H1 (cell line): Measurements from ENCODE around the gene KCND3. TPM values are rescaled to one million over a fixed set of nuclear protein-coding genes. Genes with fewer than 3 reads are reported as not detected.

ENCODE experiments used
- CTCF ChIA-PET: fragments of 300-600 bp; sonication (Branson Sonifier 250); formaldehyde crosslinking; loops from one replicate; lab custom pipeline; 2021; ENCODE audit not compliant: partially characterized antibody; lab: Charles Lee
- POLR2A ChIA-PET: fragments of 300-600 bp; sonication (Branson Sonifier 250); formaldehyde crosslinking; loops from one replicate; lab custom pipeline; 2021; ENCODE audit warnings: inconsistent platforms; ENCODE audit not compliant: partially characterized antibody; lab: Charles Lee
- DNase-seq, 2 experiments: peaks; one replicate each; pipeline versions ENCODE4 v3.0.0 to v3.0.0-alpha.2; 2010 to 2022; ENCODE audit warnings: low spot score in 2 of 2, low read depth in 1 of 2, mixed read lengths in 1 of 2
- FAIRE-seq: peaks from 2 replicates; lab custom pipeline; 2011; peaks lifted over from hg19 to GRCh38; lab: Jason Lieb, UNC
- H2AFZ ChIP-seq: 2 replicates; pipeline ENCODE4 v1.8.1; 2012; ENCODE audit warnings: low read length, inconsistent platforms
- H2AK5ac ChIP-seq: 2 replicates; pipeline ENCODE4 v1.6.1; 2013; ENCODE audit warnings: low read depth, low read length
- H2BK120ac ChIP-seq: replicated peaks from 2 replicates; pipeline ENCODE3; 2013; ENCODE audit warnings: low read depth, low read length, inconsistent platforms
- H2BK12ac ChIP-seq: 2 replicates; pipeline ENCODE4 v1.6.1; 2013; ENCODE audit warnings: low read depth, low read length
- H2BK15ac ChIP-seq: 2 replicates; pipeline ENCODE4 v1.6.1; 2013; ENCODE audit warnings: low read length
- H2BK20ac ChIP-seq: 2 replicates; pipeline ENCODE4 v1.6.1; 2013; ENCODE audit warnings: low read length
- H2BK5ac ChIP-seq: 2 replicates; pipeline ENCODE4 v1.6.1; 2013; ENCODE audit warnings: low read depth, low read length
- H3K14ac ChIP-seq: 2 replicates; pipeline ENCODE4 v1.6.1; 2013; ENCODE audit warnings: inconsistent platforms; ENCODE audit not compliant: insufficient read length
- H3K18ac ChIP-seq: 2 replicates; pipeline ENCODE4 v1.6.1; 2013; ENCODE audit warnings: low read length; ENCODE audit errors: extremely low read depth
- H3K23ac ChIP-seq: 2 replicates; pipeline ENCODE4 v1.6.1; 2013; ENCODE audit warnings: inconsistent platforms; ENCODE audit not compliant: insufficient read length
- H3K23me2 ChIP-seq: 2 replicates; pipeline ENCODE4 v1.6.1; 2013; ENCODE audit warnings: low read depth, low read length
- H3K27ac ChIP-seq: 2 replicates; pipeline ENCODE4 v1.6.1; 2011; ENCODE audit warnings: low read depth, low read length, inconsistent platforms
- H3K27me3 ChIP-seq, 4 experiments: replicated peaks in 1 of 4; 1 replicate in 1 of 4; 2 replicates in 3 of 4; pipeline versions ENCODE4 v1.6.1 to v1.8.1; 2011 to 2013; ENCODE audit warnings: low read length in 3 of 4, mild to moderate bottlenecking in 3 of 4, inconsistent platforms in 2 of 4, mixed read lengths in 2 of 4, moderate library complexity in 1 of 4; ENCODE audit not compliant: control insufficient read depth in 3 of 4, insufficient read depth in 3 of 4; ENCODE audit errors: extremely low read depth in 1 of 4
- H3K36me3 ChIP-seq, 4 experiments: 2 replicates each; pipeline versions ENCODE4 v1.6.1 to v1.8.1; 2011 to 2013; ENCODE audit warnings: mild to moderate bottlenecking in 4 of 4, low read length in 3 of 4, moderate library complexity in 2 of 4, control low read depth in 1 of 4, inconsistent platforms in 1 of 4; ENCODE audit not compliant: insufficient read depth in 4 of 4, control insufficient read depth in 2 of 4
- H3K4ac ChIP-seq: replicated peaks from 2 replicates; pipeline ENCODE3; 2013; ENCODE audit warnings: low read length, low read depth, mixed read lengths, inconsistent platforms; ENCODE audit not compliant: insufficient read length
- H3K4me1 ChIP-seq, 4 experiments: replicated peaks in 1 of 4; 1 replicate in 1 of 4; 2 replicates in 3 of 4; pipeline versions ENCODE4 v1.6.1 to v1.8.1; 2011 to 2013; ENCODE audit warnings: low read length in 3 of 4, inconsistent platforms in 2 of 4, mixed read lengths in 1 of 4; ENCODE audit not compliant: insufficient read depth in 4 of 4, control insufficient read depth in 3 of 4
- H3K4me2 ChIP-seq, 2 experiments: 2 replicates each; pipeline versions ENCODE4 v1.6.1 to v1.8.1; 2011 to 2013; ENCODE audit warnings: low read depth in 2 of 2, low read length in 2 of 2, control low read depth in 1 of 2, inconsistent platforms in 1 of 2, mild to moderate bottlenecking in 1 of 2; ENCODE audit not compliant: insufficient read depth in 1 of 2
- H3K4me3 ChIP-seq, 4 experiments: fragments of 200-600, 300-600 bp in 1 of 4; sonication (generic), shearing (Covaris generic), sonication (Bioruptor Twin) in 1 of 4; 2 replicates each; pipeline versions ENCODE4 v1.5.1 to v1.8.1; 2011 to 2016; ENCODE audit warnings: low read length in 4 of 4, low read depth in 3 of 4, control low read depth in 2 of 4, inconsistent platforms in 2 of 4, mild to moderate bottlenecking in 2 of 4, mixed read lengths in 1 of 4, moderate library complexity in 1 of 4; ENCODE audit not compliant: insufficient read depth in 2 of 4; ENCODE audit errors: extremely low read depth in 1 of 4
- H3K56ac ChIP-seq: replicated peaks from 2 replicates; pipeline ENCODE3; 2013; ENCODE audit warnings: low read depth, mild to moderate bottlenecking, mixed read lengths, low read length, inconsistent platforms; ENCODE audit not compliant: insufficient read length
- H3K79me1 ChIP-seq: 2 replicates; pipeline ENCODE4 v1.6.1; 2013; ENCODE audit warnings: low read depth, low read length, control low read depth
- H3K79me2 ChIP-seq, 2 experiments: 2 replicates each; pipeline versions ENCODE4 v1.6.1 to v1.8.1; 2012 to 2013; ENCODE audit warnings: low read length in 2 of 2, mild to moderate bottlenecking in 2 of 2, inconsistent platforms in 1 of 2; ENCODE audit not compliant: insufficient read depth in 2 of 2, control insufficient read depth in 1 of 2
- H3K9ac ChIP-seq, 4 experiments: replicated peaks in 1 of 4; 1 replicate in 1 of 4; 2 replicates in 3 of 4; pipeline versions ENCODE4 v1.6.1 to v1.8.1; 2011 to 2013; ENCODE audit warnings: low read depth in 3 of 4, low read length in 3 of 4, control low read depth in 2 of 4, mild to moderate bottlenecking in 2 of 4, moderate library complexity in 2 of 4, inconsistent platforms in 1 of 4; ENCODE audit errors: extremely low read depth in 1 of 4
- H3K9me3 ChIP-seq, 2 experiments: 2 replicates each; pipeline versions ENCODE4 v1.6.1 to v1.8.1; 2012 to 2013; ENCODE audit warnings: mild to moderate bottlenecking in 2 of 2, moderate library complexity in 2 of 2, control low read depth in 1 of 2, inconsistent platforms in 1 of 2, low read depth in 1 of 2, low read length in 1 of 2, mixed read lengths in 1 of 2; ENCODE audit not compliant: insufficient read depth in 2 of 2
- H4K20me1 ChIP-seq, 2 experiments: replicated peaks in 1 of 2; 2 replicates each; pipeline versions ENCODE3 to v1.8.1; 2011 to 2013; ENCODE audit warnings: inconsistent platforms in 2 of 2, low read length in 2 of 2, mild to moderate bottlenecking in 1 of 2; ENCODE audit not compliant: insufficient read depth in 2 of 2, control insufficient read depth in 1 of 2
- H4K5ac ChIP-seq: 2 replicates; pipeline ENCODE4 v1.6.1; 2013; ENCODE audit warnings: low read length, low read depth, mixed read lengths, inconsistent platforms; ENCODE audit not compliant: insufficient read length
- H4K8ac ChIP-seq: 2 replicates; pipeline ENCODE4 v1.8.0; 2013; ENCODE audit warnings: mild to moderate bottlenecking, moderate library complexity, low read length, inconsistent platforms; ENCODE audit not compliant: insufficient read depth; ENCODE audit errors: extremely low read depth
- H4K91ac ChIP-seq: replicated peaks from 2 replicates; pipeline ENCODE3; 2013; ENCODE audit warnings: low read length, mixed read lengths, inconsistent platforms; ENCODE audit not compliant: insufficient read length
- BCL11A ChIP-seq, 2 experiments: IDR thresholded peaks; one replicate each; pipeline ENCODE4 v1.6.1; 2011; ENCODE audit warnings: low read depth in 2 of 2, low read length in 2 of 2, mild to moderate bottlenecking in 2 of 2
- HDAC6 ChIP-seq: IDR thresholded peaks from one replicate; pipeline ENCODE4 v1.7.1; 2012; ENCODE audit warnings: low read depth, mild to moderate bottlenecking, inconsistent platforms, low read length, moderate library complexity
- WGBS, 2 experiments: shearing (Covaris generic) in 1 of 2; methylation state at CpG; one replicate each; pipeline versions ENCODE4 v1.1.6 to v1.1.7; 2013 to 2015; ENCODE audit warnings: low lambda C conversion rate in 2 of 2, mixed read lengths in 2 of 2, inconsistent platforms in 1 of 2, low coverage in 1 of 2, missing lambda C conversion rate in 1 of 2; ENCODE audit not compliant: insufficient replicate concordance in 2 of 2, insufficient coverage in 1 of 2, insufficient read length in 1 of 2; ENCODE audit errors: extremely low coverage in 1 of 2, missing lambda C conversion rate in 1 of 2; 5-methylcytosine and 5-hydroxymethylcytosine counted together
- polyA plus RNA-seq, 7 experiments: library from polyadenylated mRNA; depleted of rRNA in 3 of 7; stranded (reverse) in 5 of 7; unstranded in 2 of 7; fragments of >200 nt in 5 of 7; fragments of 200-250 nt in 2 of 7; gene quantifications; 1 replicate in 5 of 7; 2 replicates in 1 of 7; 4 replicates in 1 of 7; pipeline versions ENCODE4 v1.2.1 to v1.2.3, GENCODE V29; 2011 to 2013; ENCODE audit warnings: missing spikeins in 2 of 7, mixed read lengths in 2 of 7
- total RNA-seq: library from RNA; stranded (reverse); fragmentation: NEBNext Ultra II Directional; extraction: Animal tissue kit (Norgen Biotek cat#: 25700); gene quantifications from 2 replicates; pipeline ENCODE4 v1.2.1, GENCODE V29; 2021

The KCND3 gene
- total and polyA plus RNA-seq, 2 of the 8 experiments (the other 6 are each of a cell fraction or from before 2014, with no cell fraction given), result 0.14 to 0.48 TPM

GRCh38 chr1:111982428-111982827, 7.0 kb downstream of the KCND3 start:
- H4K5ac ChIP-seq, result no peak overlapping the region
- peaks cover 5 to 7% of the 10 kb centered on the region in 2 experiments; a peak in 1 of 4 replicates for H3K9me3 ChIP-seq
- no peak overlapping the region for H2BK12ac ChIP-seq
- H3K27ac ChIP-seq, result no peak overlapping the region
- POLR2A ChIA-PET, result no interaction called here
- no peak overlapping the region for H2BK20ac ChIP-seq
- WGBS, 2 experiments, result 97% methylated on average over 28 of the region's 28 CpGs; no CpG with 5 or more reads in 1 of the 2 experiments
- TF ChIP-seq BCL11A (IDR thresholded peaks at IDR 0.05; ENCODE audit: low read depth in 2 of 2, low read length in 2 of 2) (no peak), HDAC6 (no peak)
- H4K91ac ChIP-seq, result no peak overlapping the region
- no peak overlapping the region for H4K8ac ChIP-seq
- no peak overlapping the region for H3K4me3 ChIP-seq
- no peaks in the 10 kb centered on the region for H3K79me1 ChIP-seq
- no peaks in the 10 kb centered on the region for H4K20me1 ChIP-seq
- H2BK5ac ChIP-seq, result no peak overlapping the region
- H3K4ac ChIP-seq, result no peak overlapping the region
- no peak overlapping the region for H2BK15ac ChIP-seq
- H3K9ac ChIP-seq, result no peak overlapping the region
- no peak overlapping the region for H3K14ac ChIP-seq
- H3K23ac ChIP-seq, result no peak overlapping the region
- peaks cover under 1 to 12% (median 6%) of the 10 kb centered on the region in 4 experiments; a peak in 5 of 7 replicates for H3K27me3 ChIP-seq
- H3K18ac ChIP-seq, result no peak overlapping the region
- FAIRE-seq, result no peak
- CTCF ChIA-PET, result no interaction called here
- no peak overlapping the region for H3K56ac ChIP-seq
- H2AK5ac ChIP-seq, result no peak overlapping the region
- peaks cover 0 to 2% (median under 1%) of the 10 kb centered on the region in 4 experiments; a peak in 2 of 7 replicates for H3K4me1 ChIP-seq
- H3K23me2 ChIP-seq, result no peaks in the 10 kb centered on the region
- no peak for DNase-seq
- H3K4me2 ChIP-seq, result no peak overlapping the region
- no peak overlapping the region for H2AFZ ChIP-seq
- H2BK120ac ChIP-seq, result no peak overlapping the region
- no peaks in the 10 kb centered on the region for H3K36me3 ChIP-seq
- no peaks in the 10 kb centered on the region for H3K79me2 ChIP-seq
